Fibroblast of lung (primary cell): ENCODE results near the gene TAAR9.

ENCODE experiments used
- EZH2 ChIP-seq: IDR thresholded peaks from 2 replicates; pipeline ENCODE4 v1.5.1; 2012; ENCODE audit warnings: low read length, control low read depth, mild to moderate bottlenecking; ENCODE audit errors: missing control alignments
- TF ChIP-seq, protein P1 (sequence below), 2 donors: IDR thresholded peaks in 1 of 2; conservative IDR thresholded peaks in 1 of 2; 1 replicate in 1 of 2; 2 replicates in 1 of 2; pipeline ENCODE4 v1.5.1; 2011 to 2012; ENCODE audit warnings: low read length in 2 of 2, control low read depth in 1 of 2, inconsistent platforms in 1 of 2, low read depth in 1 of 2, mild to moderate bottlenecking in 1 of 2

DNA sequence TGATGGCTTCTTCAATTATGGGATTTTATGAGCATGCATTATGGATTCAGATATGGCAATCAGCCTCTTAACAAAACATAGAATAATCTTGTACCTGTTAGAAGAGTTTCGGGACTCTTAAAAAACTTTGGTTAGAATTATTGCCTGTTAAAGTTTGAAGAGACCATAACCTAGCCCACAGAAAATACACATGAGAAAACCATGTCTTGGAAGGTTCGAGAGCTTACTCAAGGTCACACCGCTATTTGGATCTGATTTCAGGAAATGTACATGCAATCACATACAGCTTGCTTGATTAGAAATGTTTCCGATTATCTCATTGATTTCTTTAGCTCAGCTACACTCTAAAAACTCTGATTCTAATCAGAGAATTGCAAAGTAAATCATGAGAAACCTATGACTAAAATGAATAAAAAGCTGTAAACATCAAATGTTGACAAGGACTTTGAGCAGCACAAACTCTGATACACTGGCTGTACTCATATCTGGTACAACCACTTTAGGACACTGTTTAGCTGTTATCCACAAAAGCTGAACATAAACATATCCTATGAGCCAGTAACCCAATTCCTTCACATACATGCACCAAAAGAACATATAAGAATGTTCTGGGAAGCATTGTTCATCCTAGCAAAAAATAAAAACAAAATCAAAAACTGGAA is 41.4 kb upstream of the TAAR9 start:
- TF ChIP-seq, protein P1, sequence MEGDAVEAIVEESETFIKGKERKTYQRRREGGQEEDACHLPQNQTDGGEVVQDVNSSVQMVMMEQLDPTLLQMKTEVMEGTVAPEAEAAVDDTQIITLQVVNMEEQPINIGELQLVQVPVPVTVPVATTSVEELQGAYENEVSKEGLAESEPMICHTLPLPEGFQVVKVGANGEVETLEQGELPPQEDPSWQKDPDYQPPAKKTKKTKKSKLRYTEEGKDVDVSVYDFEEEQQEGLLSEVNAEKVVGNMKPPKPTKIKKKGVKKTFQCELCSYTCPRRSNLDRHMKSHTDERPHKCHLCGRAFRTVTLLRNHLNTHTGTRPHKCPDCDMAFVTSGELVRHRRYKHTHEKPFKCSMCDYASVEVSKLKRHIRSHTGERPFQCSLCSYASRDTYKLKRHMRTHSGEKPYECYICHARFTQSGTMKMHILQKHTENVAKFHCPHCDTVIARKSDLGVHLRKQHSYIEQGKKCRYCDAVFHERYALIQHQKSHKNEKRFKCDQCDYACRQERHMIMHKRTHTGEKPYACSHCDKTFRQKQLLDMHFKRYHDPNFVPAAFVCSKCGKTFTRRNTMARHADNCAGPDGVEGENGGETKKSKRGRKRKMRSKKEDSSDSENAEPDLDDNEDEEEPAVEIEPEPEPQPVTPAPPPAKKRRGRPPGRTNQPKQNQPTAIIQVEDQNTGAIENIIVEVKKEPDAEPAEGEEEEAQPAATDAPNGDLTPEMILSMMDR (conservative IDR thresholded peaks at IDR 0.05 in 1 of 2, IDR thresholded peaks at IDR 0.05 in 1 of 2; ENCODE audit: low read depth in 1 of 2, low read length in 2 of 2): no peak
- no peak for TF ChIP-seq EZH2
